ENCODE data around the gene HSPA14. TPM values are rescaled to one million over a fixed set of nuclear protein-coding genes. Genes with fewer than 3 reads are reported as not detected.
A peak's percentile ranks its signal among the peaks of the same experiment; 100 is the strongest.
"Not testable (repeated sequence)": the region's sequence is repeated elsewhere in the genome, so short reads cannot be mapped to it uniquely, and the experiment has no call there.

The HSPA14 gene
- total RNA-seq, 6 donors from 2014 or later: 4.3 to 14.7 (median 9.4) TPM

- Histone ChIP-seq H3K4me1 (no peaks in the 10 kb centered on the region), H3K27ac (no peak overlapping the region), H3K4me3 (no peak overlapping the region), H3K36me3 (no peaks in the 10 kb centered on the region), H3K27me3 (no peaks in the 10 kb centered on the region), H3K9me3 (no peaks in the 10 kb centered on the region)
- DNase-seq (no peak), ATAC-seq (ENCODE audit: low FRiP score in 2 of 2) (no peak)
- WGBS, 2 donors: 93 to 97% methylated on average over 1 of the region's 1 CpG
- TF ChIP-seq CTCF (IDR thresholded peaks at IDR 0.05) (no peak), POLR2A (IDR thresholded peaks at IDR 0.05) (no peak), POLR2AphosphoS5 (IDR thresholded peaks at IDR 0.05) (no peak), EP300 (IDR thresholded peaks at IDR 0.05) (no peak)
Measured at GRCh38 chr10:14891151-14891550, 53.0 kb downstream of the HSPA14 start.

GRCh38 chr10:14904316-14904732 is 66.2 kb downstream of the HSPA14 start:
- 53 to 55% methylated on average over 1 of the region's 1 CpG for WGBS, 2 donors
- H3K36me3 ChIP-seq: peaks cover 0 to 26% (median 14%) of the 10 kb centered on the region in 4 donors
- TF ChIP-seq CTCF (IDR thresholded peaks at IDR 0.05) (peak in 5 of 6 experiments; percentile 12 to 43 (median 37)), EP300 (IDR thresholded peaks at IDR 0.05) (no peak)
- H3K4me3 ChIP-seq: no peak overlapping the region
- H3K4me1 ChIP-seq: no peaks in the 10 kb centered on the region
- no peaks in the 10 kb centered on the region for H3K9me3 ChIP-seq
- no peak overlapping the region for H3K27ac ChIP-seq
- ATAC-seq (ENCODE audit: low FRiP score in 2 of 2): no peak
- no peak for DNase-seq
- no peaks in the 10 kb centered on the region for H3K27me3 ChIP-seq

GRCh38 chr10:14904864-14905263 is 66.8 kb downstream of the HSPA14 start:
- Histone ChIP-seq H3K4me1 (no peaks in the 10 kb centered on the region), H3K9me3 (no peaks in the 10 kb centered on the region), H3K4me3 (no peak overlapping the region), H3K36me3 (peaks cover 0 to 29% (median 14%) of the 10 kb centered on the region in 4 donors), H3K27ac (no peak overlapping the region), H3K27me3 (no peaks in the 10 kb centered on the region)
- no peak for DNase-seq
- ATAC-seq (ENCODE audit: low FRiP score in 2 of 2): no peak
- TF ChIP-seq EP300 (IDR thresholded peaks at IDR 0.05) (no peak), CTCF (IDR thresholded peaks at IDR 0.05) (no peak), POLR2AphosphoS5 (IDR thresholded peaks at IDR 0.05) (no peak), POLR2A (IDR thresholded peaks at IDR 0.05) (no peak)
- 88 to 96% methylated on average over 2 of the region's 2 CpGs for WGBS, 2 donors

- 81 to 82% methylated on average over 2 of the region's 2 CpGs for WGBS, 2 donors
- DNase-seq: no peak
- no peak for ATAC-seq (ENCODE audit: low FRiP score in 2 of 2)
- Histone ChIP-seq H3K4me3 (no peak overlapping the region), H3K4me1 (no peaks in the 10 kb centered on the region), H3K27me3 (no peaks in the 10 kb centered on the region), H3K27ac (no peak overlapping the region), H3K9me3 (no peaks in the 10 kb centered on the region), H3K36me3 (peaks cover 2 to 34% (median 15%) of the 10 kb centered on the region in 4 donors)
- TF ChIP-seq POLR2A (IDR thresholded peaks at IDR 0.05) (no peak), POLR2AphosphoS5 (IDR thresholded peaks at IDR 0.05) (no peak)
Measured at GRCh38 chr10:14905890-14906289, 67.8 kb downstream of the HSPA14 start.

- Histone ChIP-seq H3K4me1 (no peaks in the 10 kb centered on the region), H3K9me3 (no peaks in the 10 kb centered on the region), H3K36me3 (peaks cover 7 to 39% (median 17%) of the 10 kb centered on the region in 4 donors), H3K27ac (no peak overlapping the region), H3K27me3 (no peaks in the 10 kb centered on the region), H3K4me3 (no peak overlapping the region)
- DNase-seq (no peak), ATAC-seq (ENCODE audit: low FRiP score in 2 of 2) (no peak)
- 97 to 98% methylated on average over 2 of the region's 2 CpGs for WGBS, 2 donors
- no peak for TF ChIP-seq POLR2AphosphoS5 (IDR thresholded peaks at IDR 0.05)
Measured at GRCh38 chr10:14906765-14907164, 68.7 kb downstream of the HSPA14 start.

GRCh38 chr10:14907591-14907990 is 69.5 kb downstream of the HSPA14 start:
- not testable (repeated sequence) for H3K4me3 ChIP-seq; H3K27me3 ChIP-seq; H3K27ac ChIP-seq; H3K4me1 ChIP-seq; ATAC-seq (ENCODE audit: low FRiP score in 2 of 2); H3K9me3 ChIP-seq; DNase-seq
- peaks cover 10 to 47% (median 20%) of the 10 kb centered on the region in 4 donors for H3K36me3 ChIP-seq
- WGBS, 2 donors: 98% methylated on average over 4 of the region's 4 CpGs

All from upper lobe of left lung (tissue), 6 donors.